Endothelial cell of umbilical vein (primary cell): Measurements from ENCODE around the gene SYNE3. TPM values are rescaled to one million over a fixed set of nuclear protein-coding genes. Genes with fewer than 3 reads are reported as not detected.

ENCODE experiments used
- BruUV-seq: library from RNA; stranded (reverse); fragments of 400-500 nt; replicated peaks from 2 replicates; lab custom pipeline; 2021; lab: Mats Ljungman, UMichigan
- CTCF ChIA-PET: fragments of 300-600, 350-600 bp; sonication (Branson Sonifier 250); formaldehyde crosslinking; loops from one replicate; lab custom pipeline; 2021; ENCODE audit warnings: antibody characterized with exemption, inconsistent platforms; lab: Charles Lee
- POLR2A ChIA-PET: fragments of 300-600, 350-600 bp; sonication (Branson Sonifier 250); formaldehyde crosslinking; loops from one replicate; lab custom pipeline; 2021; ENCODE audit warnings: antibody characterized with exemption, inconsistent platforms; lab: Charles Lee
- DNase-seq: peaks from one replicate; pipeline ENCODE4 v3.0.0-alpha.2; 2011; ENCODE audit warnings: low read depth, low spot score
- FAIRE-seq: peaks from 2 replicates; lab custom pipeline; 2011; peaks lifted over from hg19 to GRCh38; lab: Jason Lieb, UNC
- H2AFZ ChIP-seq: 2 replicates; pipeline ENCODE4 v1.6.0; 2012; ENCODE audit warnings: low read depth, low read length, control low read depth, inconsistent platforms
- H3K27ac ChIP-seq: 2 replicates; pipeline ENCODE4 v1.5.1; 2011; ENCODE audit warnings: low read depth, mild to moderate bottlenecking, control low read depth, low read length, moderate library complexity; ENCODE audit not compliant: insufficient read depth
- H3K27me3 ChIP-seq, 2 experiments: 2 replicates each; pipeline versions ENCODE4 v1.6.0 to v1.6.1; 2011; ENCODE audit warnings: low read length in 2 of 2, mixed read lengths in 1 of 2; ENCODE audit not compliant: control insufficient read depth in 2 of 2, insufficient read depth in 2 of 2
- H3K36me3 ChIP-seq, 2 experiments: 2 replicates in 1 of 2; 3 replicates in 1 of 2; pipeline ENCODE4 v1.5.1; 2011; ENCODE audit warnings: low read length in 2 of 2, mild to moderate bottlenecking in 1 of 2, moderate library complexity in 1 of 2; ENCODE audit not compliant: control insufficient read depth in 2 of 2, insufficient read depth in 2 of 2; ENCODE audit errors: extremely low read depth in 1 of 2
- H3K4me1 ChIP-seq: 3 replicates; pipeline ENCODE4 v1.5.1; 2011; ENCODE audit warnings: mild to moderate bottlenecking, low read length; ENCODE audit not compliant: control insufficient read depth, insufficient read depth; ENCODE audit errors: extremely low read depth
- H3K4me2 ChIP-seq: 2 replicates; pipeline ENCODE4 v1.6.1; 2011; ENCODE audit warnings: low read length, control low read depth, mixed read lengths; ENCODE audit not compliant: insufficient read depth
- H3K4me3 ChIP-seq, 3 experiments: fragments of 200-600 bp in 1 of 3; sonication (generic), shearing (Covaris generic) in 1 of 3; replicated peaks in 1 of 3; 2 replicates each; pipeline ENCODE4 v1.5.1; 2011 to 2016; ENCODE audit warnings: control low read depth in 3 of 3, low read length in 3 of 3, mild to moderate bottlenecking in 2 of 3, inconsistent platforms in 1 of 3, low read depth in 1 of 3, moderate library complexity in 1 of 3; ENCODE audit not compliant: insufficient read depth in 1 of 3
- H3K79me2 ChIP-seq: 2 replicates; pipeline ENCODE4 v1.6.0; 2012; ENCODE audit warnings: low read length, inconsistent platforms; ENCODE audit not compliant: control insufficient read depth, insufficient read depth
- H3K9ac ChIP-seq: replicated peaks from 2 replicates; pipeline ENCODE3; 2011; ENCODE audit warnings: low read length, control low read depth; ENCODE audit not compliant: insufficient read depth; ENCODE audit errors: extremely low read depth
- H3K9me1 ChIP-seq: replicated peaks from 3 replicates; pipeline ENCODE4 v1.6.0; 2011; ENCODE audit warnings: mild to moderate bottlenecking, low read length; ENCODE audit not compliant: control insufficient read depth, insufficient read depth; ENCODE audit errors: extremely low read depth
- H3K9me3 ChIP-seq: replicated peaks from 2 replicates; pipeline ENCODE4 v1.5.1; 2012; ENCODE audit warnings: low read length, inconsistent platforms; ENCODE audit not compliant: control insufficient read depth, insufficient read depth
- H4K20me1 ChIP-seq: replicated peaks from 2 replicates; pipeline ENCODE3; 2011; ENCODE audit warnings: mild to moderate bottlenecking, low read length; ENCODE audit not compliant: control insufficient read depth, insufficient read depth; ENCODE audit errors: extremely low read depth
- CTCF ChIP-seq, 2 donors: IDR thresholded peaks; 1 replicate in 1 of 2; 2 replicates in 1 of 2; pipeline ENCODE4 v1.5.1; 2011; ENCODE audit warnings: low read length in 2 of 2, mild to moderate bottlenecking in 2 of 2, moderate library complexity in 2 of 2, control low read depth in 1 of 2, inconsistent platforms in 1 of 2, low read depth in 1 of 2; ENCODE audit not compliant: insufficient read depth in 1 of 2; ENCODE audit errors: extremely low read depth in 1 of 2
- EZH2 ChIP-seq: IDR thresholded peaks from 2 replicates; pipeline ENCODE4 v1.6.1; 2012; ENCODE audit warnings: borderline replicate concordance, low read depth, mild to moderate bottlenecking, moderate library complexity, low read length, inconsistent platforms; ENCODE audit not compliant: severe bottlenecking
- FOS ChIP-seq: IDR thresholded peaks from 2 replicates; pipeline ENCODE4 v1.6.1; 2011; ENCODE audit warnings: mild to moderate bottlenecking, low read length, moderate library complexity, borderline replicate concordance; ENCODE audit not compliant: insufficient read depth
- GATA2 ChIP-seq: IDR thresholded peaks from 2 replicates; pipeline ENCODE4 v1.7.0; 2011; ENCODE audit warnings: low read depth, mild to moderate bottlenecking, moderate library complexity, mixed read lengths, low read length; ENCODE audit not compliant: insufficient read length, insufficient read depth
- JUN ChIP-seq: IDR thresholded peaks from 2 replicates; pipeline ENCODE4 v1.6.1; 2011; ENCODE audit warnings: borderline replicate concordance, low read depth; ENCODE audit not compliant: insufficient read length, insufficient read depth
- MAX ChIP-seq: IDR thresholded peaks from 2 replicates; pipeline ENCODE4 v1.6.1; 2011; ENCODE audit not compliant: insufficient read depth, insufficient read length
- MYC ChIP-seq: IDR thresholded peaks from one replicate; pipeline ENCODE4 v1.6.1; 2011; ENCODE audit warnings: mild to moderate bottlenecking, low read depth, low read length
- POLR2A ChIP-seq: IDR thresholded peaks from 2 replicates; pipeline ENCODE4 v1.6.1; 2012; ENCODE audit warnings: low read depth, mild to moderate bottlenecking, control low read depth, low read length
- POLR2AphosphoS5 ChIP-seq: IDR thresholded peaks from 2 replicates; pipeline ENCODE4 v1.6.1; 2012; ENCODE audit warnings: low read depth, mild to moderate bottlenecking, control low read depth, low read length, moderate library complexity; ENCODE audit not compliant: insufficient read depth
- dilution Hi-C: fragments of 300-500 bp; cut with MboI; formaldehyde crosslinking; loops from one replicate; pipeline ENCODE4 v1.15.0; 2019; ENCODE audit warnings: low sequenced_read_pairs; ENCODE audit not compliant: extremely low pct_ligation_motif_present
- intact Hi-C: fragments of 100-400 bp; cut with micrococcal nuclease; formaldehyde crosslinking; loops from one replicate; pipeline ENCODE4 v1.10.0; 2022
- polyA plus RNA-seq, 4 experiments: library from polyadenylated mRNA; depleted of rRNA in 3 of 4; stranded (reverse) in 3 of 4; unstranded in 1 of 4; fragments of >200 nt; gene quantifications; 2 replicates each; pipeline versions ENCODE4 v1.2.1 to v1.2.3, GENCODE V29; 2011 to 2012; ENCODE audit warnings: missing spikeins in 1 of 4
- total RNA-seq: library from RNA; stranded (reverse); gene quantifications from 2 replicates; pipeline ENCODE4 v1.2.3, GENCODE V29; 2021

SYNE3 gene
- total and polyA plus RNA-seq, 2 donors (not counting 3 experiments of a cell fraction or from before 2014, with no cell fraction given), result 3.0 to 18.8 TPM

GRCh38 chr14:95547626-95548327 is 31.3 kb upstream of the SYNE3 start:
- peak overlapping the region; percentile 61 for H3K4me2 ChIP-seq
- CTCF ChIA-PET, result interaction anchor here (0.8 to 4.2 kb wide), 10 partner anchors 9 to 226 kb away, joined by 3 to 19 read pairs (median 6); no protein-coding TSS in a partner anchor

GRCh38 chr14:95547272-95547625 is 30.8 kb upstream of the SYNE3 start:
- peaks cover 40% of the 10 kb centered on the region for H3K4me1 ChIP-seq
- H4K20me1 ChIP-seq, result no peaks in the 10 kb centered on the region
- no peaks in the 10 kb centered on the region for H3K36me3 ChIP-seq
- dilution Hi-C loops, result no loop called here
- FAIRE-seq (no peak), DNase-seq (no peak)
- H3K27ac ChIP-seq, result peak overlapping the region; percentile 72
- H3K4me3 ChIP-seq, result no peak overlapping the region
- H3K9ac ChIP-seq, result peak overlapping the region; percentile 26
- peaks cover 13% of the 10 kb centered on the region for H3K79me2 ChIP-seq
- TSS peak; percentile 98 for BruUV-seq
- H3K9me3 ChIP-seq, result no peaks in the 10 kb centered on the region
- no peak for TF ChIP-seq CTCF (IDR thresholded peaks at IDR 0.05; ENCODE audit: extremely low read depth in 1 of 2, insufficient read depth in 1 of 2, low read depth in 1 of 2, low read length in 2 of 2)
- no peak for TF ChIP-seq FOS
- TF ChIP-seq JUN, result no peak
- no peak for TF ChIP-seq GATA2
- TF ChIP-seq MAX, result no peak
- TF ChIP-seq POLR2A, result no peak
- TF ChIP-seq EZH2, result no peak
- TF ChIP-seq POLR2AphosphoS5, result no peak
- TF ChIP-seq MYC, result no peak
- POLR2A ChIA-PET, result interaction anchor here (1.2 to 1.6 kb wide), 2 partner anchors 12 to 64 kb away, joined by 3 to 6 read pairs; partner anchors contain the start of gene GLRX5
- CTCF ChIA-PET, result interaction anchor here (0.8 to 4.2 kb wide), 9 partner anchors 8 to 227 kb away, joined by 3 to 19 read pairs (median 6); no protein-coding TSS in a partner anchor
- peak overlapping the region; percentile 61 for H3K4me2 ChIP-seq
- H3K27me3 ChIP-seq, result no peaks in the 10 kb centered on the region
- H3K9me1 ChIP-seq, result no peaks in the 10 kb centered on the region
- H2AFZ ChIP-seq, result no peak overlapping the region
- intact Hi-C loops, result loop anchor here (1.0 kb wide), 1 partner anchor 13 kb away; no protein-coding TSS in a partner anchor

More at GRCh38 chr14:95547626-95548327, 31.3 kb upstream of the SYNE3 start:
- intact Hi-C loops, result loop anchor here (1.0 kb wide), 1 partner anchor 13 kb away; no protein-coding TSS in a partner anchor
- Histone ChIP-seq H3K36me3 (no peaks in the 10 kb centered on the region), H3K4me1 (peaks cover 40% of the 10 kb centered on the region), H3K4me3 (no peak overlapping the region), H2AFZ (no peak overlapping the region), H3K27me3 (no peaks in the 10 kb centered on the region), H3K79me2 (peaks cover 11% of the 10 kb centered on the region), H4K20me1 (no peaks in the 10 kb centered on the region), H3K27ac (peak overlapping the region; percentile 72), H3K9me3 (no peaks in the 10 kb centered on the region), H3K9ac (peak overlapping the region; percentile 26), H3K9me1 (no peaks in the 10 kb centered on the region)
- POLR2A ChIA-PET, result interaction anchor here (1.2 to 1.6 kb wide), 2 partner anchors 13 to 64 kb away, joined by 3 to 6 read pairs; partner anchors contain the start of gene GLRX5
- TF ChIP-seq FOS (peak; percentile 69), POLR2AphosphoS5 (peak; percentile 35), MAX (no peak), JUN (peak; percentile 55)
- FAIRE-seq, result peak; percentile 84
- BruUV-seq, result TSS peak; percentile 63
- dilution Hi-C loops, result no loop called here
- peak; percentile 67 for DNase-seq
